ENCODE measurements around the gene NMNAT1.

GRCh38 chr1:9912264-9912936 lies 30.9 kb upstream of the NMNAT1 start:
- no peak for TF ChIP-seq CREB1 (IDR thresholded peaks at IDR 0.05; ENCODE audit: low read depth)
- TF ChIP-seq USF1 (IDR thresholded peaks at IDR 0.05), result no peak
- TF ChIP-seq EGR1 (IDR thresholded peaks at IDR 0.05), result no peak
- TF ChIP-seq ZBTB7A (IDR thresholded peaks at IDR 0.05; ENCODE audit: low read depth), result no peak
- no peak for TF ChIP-seq EP300 (IDR thresholded peaks at IDR 0.05; ENCODE audit: borderline replicate concordance)
- TF ChIP-seq TCF12 (IDR thresholded peaks at IDR 0.05; ENCODE audit: low read depth), result no peak
- no peak for TF ChIP-seq REST (IDR thresholded peaks at IDR 0.05; ENCODE audit: low read depth)
- no peak for TF ChIP-seq NFIC (IDR thresholded peaks at IDR 0.05)
